ENCODE data around the gene SMIM10L2A.
"Not testable (repeated sequence)": the region's sequence is repeated elsewhere in the genome, so short reads cannot be mapped to it uniquely, and the experiment has no call there.

SMIM10L2A gene

GRCh38 chrX:135396566-135396965, 25.2 kb upstream of the SMIM10L2A start:
- TF ChIP-seq CTCF (IDR thresholded peaks at IDR 0.05; ENCODE audit: low read length) (no peak), EZH2 (IDR thresholded peaks at IDR 0.05; ENCODE audit: borderline replicate concordance, low read length) (no peak)
- no peak overlapping the region for H3K9ac ChIP-seq (ENCODE audit: low read length)
- no peak overlapping the region for H2AFZ ChIP-seq (ENCODE audit: low read length)
- no peaks in the 10 kb centered on the region for H3K36me3 ChIP-seq (ENCODE audit: insufficient read depth, low read length)
- H3F3A ChIP-seq (ENCODE audit: insufficient read depth, low read length) = no peaks in the 10 kb centered on the region
- no peaks in the 10 kb centered on the region for H3K27me3 ChIP-seq (ENCODE audit: insufficient read depth, low read length)
- H3K27ac ChIP-seq (ENCODE audit: low read depth, low read length, poor library complexity, severe bottlenecking) = no peak overlapping the region
- H3K9me3 ChIP-seq (ENCODE audit: low read length) = no peaks in the 10 kb centered on the region
- H3K9me2 ChIP-seq (ENCODE audit: low read depth, low read length) = no peaks in the 10 kb centered on the region
- no peaks in the 10 kb centered on the region for H3K4me1 ChIP-seq (ENCODE audit: insufficient read depth, low read length, severe bottlenecking)
- H3K79me2 ChIP-seq (ENCODE audit: insufficient read depth, low read length) = no peaks in the 10 kb centered on the region
- no peaks in the 10 kb centered on the region for H4K20me1 ChIP-seq (ENCODE audit: insufficient read depth, low read length)
- no peak overlapping the region for H3K4me3 ChIP-seq (ENCODE audit: low read depth, low read length, poor library complexity, severe bottlenecking)
- no peak overlapping the region for H3K4me2 ChIP-seq (ENCODE audit: low read length)

GRCh38 chrX:135397652-135398051, 24.1 kb upstream of the SMIM10L2A start:
- Histone ChIP-seq H3K36me3 (ENCODE audit: insufficient read depth, low read length) (no peaks in the 10 kb centered on the region), H2AFZ (ENCODE audit: low read length) (no peak overlapping the region), H3K79me2 (ENCODE audit: insufficient read depth, low read length) (no peaks in the 10 kb centered on the region), H3K9me2 (ENCODE audit: low read depth, low read length) (no peaks in the 10 kb centered on the region), H3K4me2 (ENCODE audit: low read length) (no peak overlapping the region), H3K27ac (ENCODE audit: low read depth, low read length, poor library complexity, severe bottlenecking) (no peak overlapping the region), H3F3A (ENCODE audit: insufficient read depth, low read length) (no peaks in the 10 kb centered on the region), H3K9me3 (ENCODE audit: low read length) (no peaks in the 10 kb centered on the region), H4K20me1 (ENCODE audit: insufficient read depth, low read length) (no peaks in the 10 kb centered on the region), H3K4me3 (ENCODE audit: low read depth, low read length, poor library complexity, severe bottlenecking) (no peak overlapping the region), H3K4me1 (ENCODE audit: insufficient read depth, low read length, severe bottlenecking) (no peaks in the 10 kb centered on the region), H3K27me3 (ENCODE audit: insufficient read depth, low read length) (no peaks in the 10 kb centered on the region), H3K9ac (ENCODE audit: low read length) (no peak overlapping the region)
- TF ChIP-seq CTCF (IDR thresholded peaks at IDR 0.05; ENCODE audit: low read length) = no peak
- TF ChIP-seq EZH2 (IDR thresholded peaks at IDR 0.05; ENCODE audit: borderline replicate concordance, low read length) = no peak

- no peaks in the 10 kb centered on the region for H4K20me1 ChIP-seq (ENCODE audit: insufficient read depth, low read length)
- H3K9me3 ChIP-seq (ENCODE audit: low read length) = no peaks in the 10 kb centered on the region
- no peak overlapping the region for H2AFZ ChIP-seq (ENCODE audit: low read length)
- no peaks in the 10 kb centered on the region for H3K36me3 ChIP-seq (ENCODE audit: insufficient read depth, low read length)
- no peaks in the 10 kb centered on the region for H3K79me2 ChIP-seq (ENCODE audit: insufficient read depth, low read length)
- H3K4me2 ChIP-seq (ENCODE audit: low read length) = no peak overlapping the region
- no peaks in the 10 kb centered on the region for H3K27me3 ChIP-seq (ENCODE audit: insufficient read depth, low read length)
- H3K4me3 ChIP-seq (ENCODE audit: low read depth, low read length, poor library complexity, severe bottlenecking) = no peak overlapping the region
- no peak for TF ChIP-seq EZH2 (IDR thresholded peaks at IDR 0.05; ENCODE audit: borderline replicate concordance, low read length)
- TF ChIP-seq CTCF (IDR thresholded peaks at IDR 0.05; ENCODE audit: low read length) = no peak
- no peak overlapping the region for H3K27ac ChIP-seq (ENCODE audit: low read depth, low read length, poor library complexity, severe bottlenecking)
- H3F3A ChIP-seq (ENCODE audit: insufficient read depth, low read length) = no peaks in the 10 kb centered on the region
- H3K4me1 ChIP-seq (ENCODE audit: insufficient read depth, low read length, severe bottlenecking) = no peaks in the 10 kb centered on the region
- no peak overlapping the region for H3K9ac ChIP-seq (ENCODE audit: low read length)
- H3K9me2 ChIP-seq (ENCODE audit: low read depth, low read length) = no peaks in the 10 kb centered on the region
Observed at GRCh38 chrX:135403374-135403773, 18.4 kb upstream of the SMIM10L2A start.

- not testable (repeated sequence) for H3F3A ChIP-seq (ENCODE audit: insufficient read depth, low read length); H3K4me3 ChIP-seq (ENCODE audit: low read depth, low read length, poor library complexity, severe bottlenecking); H2AFZ ChIP-seq (ENCODE audit: low read length); H3K9me3 ChIP-seq (ENCODE audit: low read length); H3K27ac ChIP-seq (ENCODE audit: low read depth, low read length, poor library complexity, severe bottlenecking); H3K79me2 ChIP-seq (ENCODE audit: insufficient read depth, low read length); H3K4me2 ChIP-seq (ENCODE audit: low read length); H4K20me1 ChIP-seq (ENCODE audit: insufficient read depth, low read length); H3K4me1 ChIP-seq (ENCODE audit: insufficient read depth, low read length, severe bottlenecking); H3K36me3 ChIP-seq (ENCODE audit: insufficient read depth, low read length); H3K9ac ChIP-seq (ENCODE audit: low read length); H3K9me2 ChIP-seq (ENCODE audit: low read depth, low read length); H3K27me3 ChIP-seq (ENCODE audit: insufficient read depth, low read length)
Observed at GRCh38 chrX:135406428-135406827, 15.3 kb upstream of the SMIM10L2A start.

Measured in OCI-LY1 (cell line).